ENCODE results near the gene SMYD4. TPM values are rescaled to one million over a fixed set of nuclear protein-coding genes. Genes with fewer than 3 reads are reported as not detected.

Gene SMYD4
- total RNA-seq, 2 experiments from 2014 or later: 14.5 to 15.8 TPM

DNA sequence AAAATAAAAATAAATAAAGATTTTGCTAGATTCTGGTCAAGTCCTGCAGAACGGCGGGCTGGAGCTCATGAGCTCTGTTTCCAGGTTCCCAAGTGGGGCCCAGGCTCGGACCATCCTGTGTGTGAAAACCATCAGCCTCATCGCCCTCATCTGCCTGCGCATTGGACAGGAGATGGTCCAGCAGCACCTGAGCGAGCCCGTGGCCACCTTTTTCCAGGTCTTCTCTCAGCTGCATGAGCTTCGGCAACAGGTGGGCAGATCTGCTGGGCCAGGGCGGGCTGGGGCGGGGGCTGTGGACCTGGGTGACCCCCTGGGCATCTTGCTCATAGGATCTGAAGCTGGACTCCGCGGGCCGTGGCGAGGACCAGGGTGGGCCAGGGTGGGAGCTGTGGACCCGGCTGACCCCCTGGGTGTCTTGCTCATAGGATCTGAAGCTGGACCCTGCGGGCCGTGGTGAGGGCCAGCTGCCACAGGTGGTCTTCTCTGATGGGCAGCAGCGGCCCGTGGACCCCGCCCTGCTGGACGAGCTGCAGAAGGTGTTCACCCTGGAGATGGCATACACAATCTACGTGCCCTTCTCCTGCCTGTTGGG, 97.4 kb downstream of the SMYD4 start:
- Mint-ChIP-seq H3K4me3 (no peak overlapping the region), H3K9me3 (no peaks in the 10 kb centered on the region), H3K27ac (no peak overlapping the region), H3K27me3 (no peaks in the 10 kb centered on the region), H3K36me3 (peaks cover 6% of the 10 kb centered on the region), H3K4me1 (ENCODE audit: low read depth) (peaks cover 16% of the 10 kb centered on the region)
- intact Hi-C loops (cut with micrococcal nuclease): no loop called here
- CTCF ChIA-PET: interaction anchor here (0.9 kb wide), 1 partner anchor 12 kb away, joined by 3 read pairs; no protein-coding TSS in a partner anchor
- DNase-seq: no peak
- POLR2A ChIA-PET: no interaction called here

GRCh38 chr17:1731194-1731506, 98.6 kb downstream of the SMYD4 start:
- ChIA-PET CTCF (no interaction called here), POLR2A (no interaction called here)

DNA sequence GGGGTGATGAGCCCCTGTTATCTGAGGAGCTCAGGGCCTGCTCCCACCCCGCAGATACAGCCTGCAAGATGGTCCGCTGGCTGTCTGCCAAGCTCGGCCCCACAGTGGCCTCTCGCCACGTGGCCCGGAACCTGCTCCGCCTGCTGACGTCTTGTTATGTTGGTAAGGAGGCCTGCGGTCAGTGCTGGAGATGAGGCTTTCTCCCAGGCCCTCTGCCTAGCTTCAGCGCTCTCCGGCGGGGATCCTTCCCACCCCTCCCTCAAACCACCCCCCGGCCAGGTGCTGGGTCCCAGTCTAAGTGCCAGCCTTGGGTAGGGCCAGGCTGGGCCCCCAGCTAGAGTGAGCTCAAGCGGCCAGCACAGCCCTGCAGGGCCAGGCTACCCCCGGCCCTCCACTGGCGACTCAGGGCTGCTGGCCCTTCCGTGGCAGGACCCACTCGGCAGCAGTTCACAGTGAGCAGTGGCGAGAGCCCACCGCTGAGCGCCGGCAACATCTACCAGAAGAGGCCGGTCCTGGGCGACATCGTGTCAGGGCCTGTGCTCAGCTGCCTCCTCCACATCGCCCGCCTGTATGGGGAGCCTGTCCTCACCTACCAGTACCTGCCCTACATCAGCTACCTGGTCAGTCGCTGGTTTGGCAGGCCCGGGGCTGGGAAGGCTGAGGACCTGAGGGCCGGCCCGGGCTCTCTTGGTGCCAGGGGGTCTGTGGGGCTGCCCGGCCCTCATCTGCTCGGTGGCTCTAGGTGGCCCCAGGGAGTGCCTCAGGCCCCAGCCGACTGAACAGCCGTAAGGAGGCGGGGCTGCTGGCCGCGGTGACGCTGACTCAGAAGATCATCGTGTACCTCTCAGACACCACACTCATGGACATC, 99.1 kb downstream of the SMYD4 start:
- Mint-ChIP-seq H3K27me3 (no peaks in the 10 kb centered on the region), H3K9me3 (no peaks in the 10 kb centered on the region), H3K36me3 (peaks cover 6% of the 10 kb centered on the region), H3K27ac (no peak overlapping the region), H3K4me1 (ENCODE audit: low read depth) (peaks cover 10% of the 10 kb centered on the region), H3K4me3 (no peak overlapping the region)
- DNase-seq: no peak
- ChIA-PET CTCF (interaction anchor here (0.5 to 0.6 kb wide), 2 partner anchors 9 to 10 kb away, joined by 3 read pairs; no protein-coding TSS in a partner anchor), POLR2A (no interaction called here)
- intact Hi-C loops (cut with micrococcal nuclease): no loop called here

More at GRCh38 chr17:1731194-1731506, 98.6 kb downstream of the SMYD4 start:
- Mint-ChIP-seq H3K36me3 (peaks cover 6% of the 10 kb centered on the region), H3K27me3 (no peaks in the 10 kb centered on the region), H3K4me3 (no peak overlapping the region), H3K27ac (no peak overlapping the region), H3K9me3 (no peaks in the 10 kb centered on the region), H3K4me1 (ENCODE audit: low read depth) (peaks cover 7% of the 10 kb centered on the region)
- intact Hi-C loops (cut with micrococcal nuclease): no loop called here
- DNase-seq: no peak

GRCh38 chr17:1729966-1730325, 99.8 kb downstream of the SMYD4 start:
- DNase-seq: no peak
- Mint-ChIP-seq H3K36me3 (peaks cover 6% of the 10 kb centered on the region), H3K9me3 (no peaks in the 10 kb centered on the region), H3K4me1 (ENCODE audit: low read depth) (peaks cover 13% of the 10 kb centered on the region), H3K27ac (no peak overlapping the region), H3K27me3 (no peaks in the 10 kb centered on the region), H3K4me3 (no peak overlapping the region)
- POLR2A ChIA-PET: no interaction called here
- CTCF ChIA-PET: interaction anchor here (0.5 to 0.6 kb wide), 2 partner anchors 9 to 10 kb away, joined by 3 read pairs; no protein-coding TSS in a partner anchor
- intact Hi-C loops (cut with micrococcal nuclease): no loop called here

Other genes starting within 250 kb of the SMYD4 start
- gene SLC43A2, start 201.1 kb downstream of the SMYD4 start, total RNA-seq: 1 to 10 TPM; 2.0 to 2.2 TPM
- gene SCARF1, start 184.2 kb downstream of the SMYD4 start, total RNA-seq: 1 to 10 TPM; 2.7 to 3.2 TPM
- 1 to 10 TPM; 5.8 to 6.2 TPM for gene RILP, start 180.0 kb downstream of the SMYD4 start, total RNA-seq
- 100 to 1,000 TPM; 370 to 378 TPM for gene PRPF8, start 145.0 kb downstream of the SMYD4 start, total RNA-seq
- gene TLCD2, start 119.5 kb downstream of the SMYD4 start, total RNA-seq: under 1 TPM; 0.85 to 0.86 TPM
- gene WDR81, start 105.2 kb downstream of the SMYD4 start, total RNA-seq: 1 to 10 TPM; 6.3 to 7.3 TPM
- not detected for gene SERPINF2, start 87.0 kb downstream of the SMYD4 start, total RNA-seq
- under 1 TPM in 1 of 2 experiments, not detected in 1; 0.29 TPM for gene SERPINF1, start 67.8 kb downstream of the SMYD4 start, total RNA-seq
- 100 to 1,000 TPM; 159 to 168 TPM for gene RPA1, start 103 bp upstream of the SMYD4 start, total RNA-seq
- under 1 TPM; 0.17 to 0.21 TPM for gene RTN4RL1, start 195.4 kb upstream of the SMYD4 start, total RNA-seq
- 10 to 100 TPM; 29.4 to 31.1 TPM for gene DPH1, start 200.3 kb upstream of the SMYD4 start, total RNA-seq
- 10 to 100 TPM; 31.7 to 34.8 TPM for gene OVCA2, start 212.1 kb upstream of the SMYD4 start, total RNA-seq
- gene HIC1, start 225.2 kb upstream of the SMYD4 start, total RNA-seq: 10 to 100 TPM; 13.1 to 13.2 TPM

Measured in activated CD4-positive, alpha-beta memory T cell treated with anti-CD3 and anti-CD28 coated beads for 36 hours (primary cell).